Measurements from ENCODE around the gene ZNF71.

ZNF71 gene

DNA sequence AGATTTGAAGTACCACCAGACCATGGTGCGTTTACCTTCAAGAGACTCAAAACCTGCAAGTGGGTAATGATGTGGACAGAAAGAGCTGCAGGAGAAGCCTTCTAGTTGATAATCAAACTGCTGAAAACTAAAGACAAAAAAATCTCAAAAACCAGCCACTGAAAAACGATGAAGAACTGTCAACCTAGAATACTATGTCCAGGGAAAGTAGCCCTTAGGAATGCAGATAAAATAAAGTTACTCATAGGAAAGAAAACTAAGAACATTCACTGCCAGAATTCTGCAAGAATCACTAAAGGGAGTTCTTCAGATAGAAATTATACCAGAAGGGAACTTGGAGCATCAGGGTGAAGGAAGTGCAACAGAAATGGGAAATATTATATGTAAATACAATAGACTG is 22.5 kb upstream of the ZNF71 start:
- Histone ChIP-seq H3K9me2 (replicated peaks; ENCODE audit: insufficient read depth, low read length) (no peaks in the 10 kb centered on the region), H3K27me3 (replicated peaks; ENCODE audit: insufficient read depth, low read length) (peaks cover 3% of the 10 kb centered on the region; the same call in 1 of the 2 replicates), H3K9me3 (replicated peaks; ENCODE audit: insufficient read depth, low read length) (no peaks in the 10 kb centered on the region; the same call in 1 of the 2 replicates), H3K79me2 (ENCODE audit: low read length) (no peaks in the 10 kb centered on the region), H4K20me1 (ENCODE audit: insufficient read depth, low read length) (no peaks in the 10 kb centered on the region), H2AFZ (ENCODE audit: low read length) (no peak overlapping the region), H3K36me3 (replicated peaks; ENCODE audit: insufficient read depth, low read length) (no peaks in the 10 kb centered on the region), H3F3A (ENCODE audit: insufficient read depth, low read length) (no peaks in the 10 kb centered on the region), H3K4me2 (ENCODE audit: low read depth, low read length) (no peak overlapping the region), H3K27ac (ENCODE audit: low read length) (no peak overlapping the region), H3K4me1 (ENCODE audit: low read length) (no peaks in the 10 kb centered on the region), H3K4me3 (ENCODE audit: low read length) (no peak overlapping the region), H3K9ac (ENCODE audit: low read length) (no peak overlapping the region)
- TF ChIP-seq EZH2 (optimal IDR thresholded peaks at IDR 0.05; ENCODE audit: low read depth, low read length) (no peak), EZH2phosphoT487 (IDR thresholded peaks at IDR 0.05; ENCODE audit: low read length) (no peak), CTCF (IDR thresholded peaks at IDR 0.05; ENCODE audit: low read length) (no peak)
- DNase-seq = no peak

DNA sequence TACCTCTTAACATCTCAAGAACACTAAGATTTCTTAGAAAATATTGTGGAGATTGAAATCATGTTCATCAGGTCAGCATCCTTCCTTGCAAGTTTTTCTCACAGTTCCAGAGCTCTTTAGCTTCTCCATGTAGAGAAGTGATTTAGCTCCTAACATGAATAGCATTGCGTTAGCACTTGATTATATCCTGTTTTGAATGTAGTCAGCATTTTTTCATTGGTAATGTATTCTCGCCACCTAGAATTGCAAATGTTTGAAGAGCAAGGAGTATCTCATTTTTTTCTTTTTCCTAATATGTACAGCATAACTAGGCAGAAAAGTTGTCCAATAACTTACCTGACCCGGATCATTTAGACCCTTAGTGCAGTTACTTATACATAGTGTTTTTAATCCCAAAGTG is 21.2 kb upstream of the ZNF71 start:
- H3K79me2 ChIP-seq (ENCODE audit: low read length) = no peaks in the 10 kb centered on the region
- H3K9me2 ChIP-seq (replicated peaks; ENCODE audit: insufficient read depth, low read length) = no peaks in the 10 kb centered on the region
- peaks cover 3% of the 10 kb centered on the region; the same call in 1 of the 2 replicates for H3K27me3 ChIP-seq (replicated peaks; ENCODE audit: insufficient read depth, low read length)
- no peaks in the 10 kb centered on the region for H3K4me1 ChIP-seq (ENCODE audit: low read length)
- H3K36me3 ChIP-seq (replicated peaks; ENCODE audit: insufficient read depth, low read length) = no peaks in the 10 kb centered on the region
- no peak overlapping the region for H3K4me3 ChIP-seq (ENCODE audit: low read length)
- no peak overlapping the region for H3K4me2 ChIP-seq (ENCODE audit: low read depth, low read length)
- H3K27ac ChIP-seq (ENCODE audit: low read length) = no peak overlapping the region
- H3F3A ChIP-seq (ENCODE audit: insufficient read depth, low read length) = no peaks in the 10 kb centered on the region
- no peak for TF ChIP-seq EZH2 (optimal IDR thresholded peaks at IDR 0.05; ENCODE audit: low read depth, low read length)
- no peak for TF ChIP-seq CTCF (IDR thresholded peaks at IDR 0.05; ENCODE audit: low read length)
- TF ChIP-seq EZH2phosphoT487 (IDR thresholded peaks at IDR 0.05; ENCODE audit: low read length) = no peak
- DNase-seq = no peak
- no peaks in the 10 kb centered on the region; the same call in 1 of the 2 replicates for H3K9me3 ChIP-seq (replicated peaks; ENCODE audit: insufficient read depth, low read length)
- no peak overlapping the region for H2AFZ ChIP-seq (ENCODE audit: low read length)
- no peak overlapping the region for H3K9ac ChIP-seq (ENCODE audit: low read length)
- H4K20me1 ChIP-seq (ENCODE audit: insufficient read depth, low read length) = no peaks in the 10 kb centered on the region

DNA sequence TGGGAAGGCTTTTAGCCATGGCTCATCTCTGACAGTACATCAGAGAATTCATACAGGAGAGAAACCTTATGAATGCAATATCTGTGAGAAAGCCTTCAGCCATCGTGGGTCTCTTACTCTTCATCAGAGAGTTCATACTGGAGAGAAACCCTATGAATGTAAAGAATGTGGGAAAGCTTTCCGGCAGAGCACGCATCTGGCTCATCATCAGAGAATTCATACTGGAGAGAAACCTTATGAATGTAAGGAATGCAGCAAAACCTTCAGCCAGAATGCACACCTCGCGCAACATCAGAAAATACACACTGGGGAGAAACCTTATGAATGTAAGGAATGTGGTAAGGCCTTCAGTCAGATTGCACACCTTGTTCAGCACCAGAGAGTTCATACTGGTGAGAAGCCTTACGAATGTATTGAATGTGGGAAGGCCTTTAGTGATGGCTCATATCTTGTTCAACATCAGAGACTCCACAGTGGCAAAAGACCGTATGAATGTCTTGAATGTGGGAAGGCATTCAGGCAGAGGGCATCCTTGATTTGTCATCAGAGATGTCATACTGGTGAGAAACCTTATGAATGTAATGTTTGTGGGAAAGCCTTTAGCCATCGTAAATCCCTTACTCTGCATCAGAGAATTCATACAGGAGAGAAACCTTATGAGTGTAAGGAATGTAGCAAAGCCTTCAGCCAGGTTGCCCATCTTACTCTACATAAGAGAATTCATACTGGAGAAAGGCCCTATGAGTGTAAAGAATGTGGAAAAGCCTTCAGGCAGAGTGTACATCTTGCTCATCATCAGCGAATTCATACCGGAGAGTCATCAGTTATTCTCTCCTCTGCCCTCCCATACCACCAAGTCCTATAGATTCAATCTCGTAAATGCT is 17.1 kb upstream of the ZNF71 start:
- no peak for TF ChIP-seq CTCF (IDR thresholded peaks at IDR 0.05; ENCODE audit: low read length)
- no peak for TF ChIP-seq EZH2phosphoT487 (IDR thresholded peaks at IDR 0.05; ENCODE audit: low read length)
- no peak for TF ChIP-seq EZH2 (optimal IDR thresholded peaks at IDR 0.05; ENCODE audit: low read depth, low read length)

More for the DNA sequence above, 17.1 kb upstream of the ZNF71 start:
- H3K4me2 ChIP-seq (ENCODE audit: low read depth, low read length) = no peak overlapping the region
- no peaks in the 10 kb centered on the region for H3K9me2 ChIP-seq (replicated peaks; ENCODE audit: insufficient read depth, low read length)
- H3F3A ChIP-seq (ENCODE audit: insufficient read depth, low read length) = no peaks in the 10 kb centered on the region
- H3K4me3 ChIP-seq (ENCODE audit: low read length) = no peak overlapping the region
- H3K27ac ChIP-seq (ENCODE audit: low read length) = no peak overlapping the region
- peaks cover 3% of the 10 kb centered on the region; the same call in 1 of the 2 replicates for H3K27me3 ChIP-seq (replicated peaks; ENCODE audit: insufficient read depth, low read length)
- no peak overlapping the region for H2AFZ ChIP-seq (ENCODE audit: low read length)
- no peak for DNase-seq
- no peak overlapping the region for H3K9ac ChIP-seq (ENCODE audit: low read length)
- H3K79me2 ChIP-seq (ENCODE audit: low read length) = no peaks in the 10 kb centered on the region
- H3K9me3 ChIP-seq (replicated peaks; ENCODE audit: insufficient read depth, low read length) = no peaks in the 10 kb centered on the region; the same call in 1 of the 2 replicates
- no peaks in the 10 kb centered on the region for H3K4me1 ChIP-seq (ENCODE audit: low read length)
- H3K36me3 ChIP-seq (replicated peaks; ENCODE audit: insufficient read depth, low read length) = no peaks in the 10 kb centered on the region
- H4K20me1 ChIP-seq (ENCODE audit: insufficient read depth, low read length) = no peaks in the 10 kb centered on the region
